Breast epithelium (tissue), 3 donors: ENCODE data around the gene SH3D19.

Source experiments
- POLR2AphosphoS5 ChIP-seq, 3 donors: sonication (generic); formaldehyde crosslinking; IDR thresholded peaks; one replicate each; pipeline ENCODE4 v1.6.1; 2017; ENCODE audit warnings: antibody characterized with exemption in 3 of 3
- TF ChIP-seq, protein P1 (sequence below), 3 donors: fragments of 450-650 bp; IDR thresholded peaks; one replicate each; pipeline ENCODE4 v1.5.1; 2016 to 2017; ENCODE audit warnings: antibody characterized with exemption in 3 of 3, mild to moderate bottlenecking in 3 of 3, moderate library complexity in 3 of 3

DNA sequence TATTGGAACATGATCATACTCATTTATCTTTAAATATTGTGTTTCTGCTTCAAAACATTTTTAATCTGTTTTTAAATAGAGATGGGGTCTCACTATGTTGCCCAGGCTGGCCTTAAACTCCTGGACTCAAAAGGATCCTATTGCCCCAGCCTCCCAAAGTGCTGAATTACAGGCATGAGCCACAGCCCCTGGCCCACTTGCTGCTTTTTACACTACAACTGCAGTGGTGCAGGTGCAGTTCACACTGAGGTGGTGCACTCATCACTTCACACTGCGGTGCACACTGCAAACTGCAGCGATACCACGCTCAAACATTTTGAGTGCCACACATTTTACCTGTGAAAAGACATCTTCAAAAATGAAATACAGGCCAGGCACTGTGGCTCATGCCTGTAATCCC lies 215.2 kb downstream of the SH3D19 start:
- TF ChIP-seq, protein P1, sequence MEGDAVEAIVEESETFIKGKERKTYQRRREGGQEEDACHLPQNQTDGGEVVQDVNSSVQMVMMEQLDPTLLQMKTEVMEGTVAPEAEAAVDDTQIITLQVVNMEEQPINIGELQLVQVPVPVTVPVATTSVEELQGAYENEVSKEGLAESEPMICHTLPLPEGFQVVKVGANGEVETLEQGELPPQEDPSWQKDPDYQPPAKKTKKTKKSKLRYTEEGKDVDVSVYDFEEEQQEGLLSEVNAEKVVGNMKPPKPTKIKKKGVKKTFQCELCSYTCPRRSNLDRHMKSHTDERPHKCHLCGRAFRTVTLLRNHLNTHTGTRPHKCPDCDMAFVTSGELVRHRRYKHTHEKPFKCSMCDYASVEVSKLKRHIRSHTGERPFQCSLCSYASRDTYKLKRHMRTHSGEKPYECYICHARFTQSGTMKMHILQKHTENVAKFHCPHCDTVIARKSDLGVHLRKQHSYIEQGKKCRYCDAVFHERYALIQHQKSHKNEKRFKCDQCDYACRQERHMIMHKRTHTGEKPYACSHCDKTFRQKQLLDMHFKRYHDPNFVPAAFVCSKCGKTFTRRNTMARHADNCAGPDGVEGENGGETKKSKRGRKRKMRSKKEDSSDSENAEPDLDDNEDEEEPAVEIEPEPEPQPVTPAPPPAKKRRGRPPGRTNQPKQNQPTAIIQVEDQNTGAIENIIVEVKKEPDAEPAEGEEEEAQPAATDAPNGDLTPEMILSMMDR (IDR thresholded peaks at IDR 0.05), result no peak
- TF ChIP-seq POLR2AphosphoS5 (IDR thresholded peaks at IDR 0.05), result no peak
